ENCODE results near the gene GAA. TPM values are rescaled to one million over a fixed set of nuclear protein-coding genes. Genes with fewer than 3 reads are reported as not detected.

Gene GAA
- total RNA-seq, 1 donor from 2014 or later = 59.7 TPM

GRCh38 chr17:80114758-80115157, 13.4 kb downstream of the GAA start:
- Mint-ChIP-seq H3K4me3 (no peak overlapping the region), H3K27ac (no peak overlapping the region), H3K36me3 (peaks cover 19% of the 10 kb centered on the region), H3K9me3 (peaks cover 14% of the 10 kb centered on the region), H3K4me1 (peaks cover 5% of the 10 kb centered on the region), H3K27me3 (ENCODE audit: low read depth) (no peaks in the 10 kb centered on the region)
- no peak for DNase-seq (ENCODE audit: low spot score in 2 of 2, unreplicated experiment in 2 of 2)
- TF ChIP-seq CTCF (IDR thresholded peaks at IDR 0.05; ENCODE audit: unreplicated experiment) = no peak

GRCh38 chr17:80115159-80115558, 13.8 kb downstream of the GAA start:
- Mint-ChIP-seq H3K9me3 (peaks cover 14% of the 10 kb centered on the region), H3K36me3 (peaks cover 19% of the 10 kb centered on the region), H3K4me3 (no peak overlapping the region), H3K27me3 (ENCODE audit: low read depth) (no peaks in the 10 kb centered on the region), H3K4me1 (peaks cover 5% of the 10 kb centered on the region), H3K27ac (no peak overlapping the region)
- no peak for TF ChIP-seq CTCF (IDR thresholded peaks at IDR 0.05; ENCODE audit: unreplicated experiment)
- no peak for DNase-seq (ENCODE audit: low spot score in 2 of 2, unreplicated experiment in 2 of 2)

GRCh38 chr17:80116276-80116920, 15.0 kb downstream of the GAA start:
- Mint-ChIP-seq H3K27me3 (ENCODE audit: low read depth) (no peaks in the 10 kb centered on the region), H3K9me3 (peaks cover 14% of the 10 kb centered on the region), H3K27ac (no peak overlapping the region), H3K4me3 (no peak overlapping the region), H3K36me3 (peaks cover 19% of the 10 kb centered on the region), H3K4me1 (peaks cover 2% of the 10 kb centered on the region)
- no peak for DNase-seq (ENCODE audit: low spot score in 2 of 2, unreplicated experiment in 2 of 2)
- no peak for TF ChIP-seq CTCF (IDR thresholded peaks at IDR 0.05; ENCODE audit: unreplicated experiment)

GRCh38 chr17:80116921-80117380, 15.6 kb downstream of the GAA start:
- Mint-ChIP-seq H3K9me3 (peaks cover 14% of the 10 kb centered on the region), H3K27me3 (ENCODE audit: low read depth) (no peaks in the 10 kb centered on the region), H3K4me3 (no peak overlapping the region), H3K27ac (no peak overlapping the region), H3K36me3 (peaks cover 19% of the 10 kb centered on the region), H3K4me1 (no peaks in the 10 kb centered on the region)
- TF ChIP-seq CTCF (IDR thresholded peaks at IDR 0.05; ENCODE audit: unreplicated experiment) = no peak
- peak in 1 of 2 experiments; percentile 28 for DNase-seq (ENCODE audit: low spot score in 2 of 2, unreplicated experiment in 2 of 2)

DNA sequence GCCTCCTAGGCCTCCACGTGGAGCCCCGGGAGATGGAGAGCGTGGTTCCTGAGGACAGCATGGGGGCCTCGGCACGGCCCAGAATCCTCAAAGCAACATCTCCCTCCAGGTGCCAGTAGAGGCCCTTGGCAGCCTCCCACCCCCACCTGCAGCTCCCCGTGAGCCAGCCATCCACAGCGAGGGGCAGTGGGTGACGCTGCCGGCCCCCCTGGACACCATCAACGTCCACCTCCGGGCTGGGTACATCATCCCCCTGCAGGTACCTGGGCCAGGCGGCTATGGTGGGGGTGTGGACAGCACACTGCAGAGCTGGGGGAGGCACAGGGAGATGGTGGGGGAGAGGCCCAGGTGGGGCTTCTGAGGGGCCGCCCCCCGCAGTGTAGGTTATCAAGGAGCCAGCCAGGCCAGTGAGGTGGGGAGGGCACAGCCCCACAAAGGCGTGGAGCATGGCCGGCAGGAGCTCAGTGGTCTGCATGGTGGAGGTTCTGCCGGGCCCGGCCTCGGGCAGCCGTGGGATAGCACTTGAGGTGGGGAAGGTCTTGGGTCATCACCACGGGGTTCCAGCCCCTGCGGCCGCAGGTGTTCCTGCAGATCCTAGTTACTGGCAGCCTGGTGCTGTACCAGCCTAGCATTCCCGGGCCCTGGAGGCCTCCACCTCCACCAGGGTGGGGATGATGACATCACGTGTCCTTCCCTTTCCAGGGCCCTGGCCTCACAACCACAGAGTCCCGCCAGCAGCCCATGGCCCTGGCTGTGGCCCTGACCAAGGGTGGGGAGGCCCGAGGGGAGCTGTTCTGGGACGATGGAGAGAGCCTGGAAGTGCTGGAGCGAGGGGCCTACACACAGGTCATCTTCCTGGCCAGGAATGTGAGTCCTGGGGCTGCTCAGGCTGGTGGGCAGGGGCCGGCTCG, 16.4 kb downstream of the GAA start:
- DNase-seq (ENCODE audit: low spot score in 2 of 2, unreplicated experiment in 2 of 2) = peak in 1 of 2 experiments; percentile 21
- no peak for TF ChIP-seq CTCF (IDR thresholded peaks at IDR 0.05; ENCODE audit: unreplicated experiment)
- Mint-ChIP-seq H3K27me3 (ENCODE audit: low read depth) (no peaks in the 10 kb centered on the region), H3K27ac (no peak overlapping the region), H3K4me3 (no peak overlapping the region), H3K9me3 (peaks cover 14% of the 10 kb centered on the region), H3K36me3 (peaks cover 19% of the 10 kb centered on the region), H3K4me1 (no peaks in the 10 kb centered on the region)
